Measurements from ENCODE around the gene ARMC9. TPM values are rescaled to one million over a fixed set of nuclear protein-coding genes. Genes with fewer than 3 reads are reported as not detected.

Gene ARMC9
- total and polyA plus RNA-seq, 2 experiments from 2014 or later = 15.1 to 17.3 TPM

DNA sequence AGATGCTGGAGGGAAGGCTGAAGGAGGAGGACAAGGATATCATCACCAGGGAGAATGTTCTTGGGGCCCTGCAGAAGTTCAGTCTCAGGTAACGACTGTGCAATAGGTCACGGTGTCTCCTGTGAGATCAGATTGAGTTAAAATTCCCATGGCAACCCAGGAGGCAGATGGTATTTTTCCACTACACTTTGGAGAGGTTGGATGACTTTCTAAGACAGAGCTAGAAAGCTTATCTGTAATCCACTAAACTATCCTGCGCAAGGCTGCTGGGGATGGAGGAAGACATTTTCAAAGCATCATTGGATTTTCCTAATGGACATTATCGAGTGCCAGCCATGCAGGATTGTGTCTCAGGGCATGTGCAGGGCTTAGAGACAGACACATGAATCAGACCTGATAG lies 74.6 kb downstream of the ARMC9 start:
- H3K4me2 ChIP-seq (ENCODE audit: unreplicated experiment) = no peak overlapping the region
- H2AFZ ChIP-seq = no peak overlapping the region
- H3K79me2 ChIP-seq (ENCODE audit: insufficient read depth) = no peaks in the 10 kb centered on the region
- no peaks in the 10 kb centered on the region for H3K9me2 ChIP-seq (ENCODE audit: insufficient read depth)
- no peaks in the 10 kb centered on the region for H3K9me3 ChIP-seq (ENCODE audit: low read depth)
- no peaks in the 10 kb centered on the region for H4K20me1 ChIP-seq (ENCODE audit: insufficient read depth)
- H3K4me3 ChIP-seq = no peak overlapping the region
- H3K27ac ChIP-seq = no peak overlapping the region
- no peaks in the 10 kb centered on the region for H3K4me1 ChIP-seq (ENCODE audit: insufficient read depth)
- H3K36me3 ChIP-seq (ENCODE audit: low read depth) = peaks cover 21% of the 10 kb centered on the region; the same call in 1 of the 2 replicates
- in situ Hi-C loops (cut with MboI) = no loop called here
- H3F3A ChIP-seq (ENCODE audit: insufficient read depth) = 0 out of 2 replicates have a peak, but pooled peaks cover 3% of the 10 kb centered on the region
- no peaks in the 10 kb centered on the region for H3K27me3 ChIP-seq (replicated peaks; ENCODE audit: insufficient read depth)
- DNase-seq = no peak
- no peak overlapping the region for H3K9ac ChIP-seq
- WGBS, 2 experiments (ENCODE audit: low coverage in 1 of 2, low lambda C conversion rate in 2 of 2, missing lambda C conversion rate in 2 of 2) = 98 to 99% methylated on average over 4 of the region's 4 CpGs
- TF ChIP-seq EZH2 (IDR thresholded peaks at IDR 0.05; ENCODE audit: insufficient read depth, poor library complexity, severe bottlenecking) = no peak
- TF ChIP-seq EZH2phosphoT487 (IDR thresholded peaks at IDR 0.05; ENCODE audit: insufficient read depth, low read depth) = no peak

GRCh38 chr2:231276987-231277386 lies 78.6 kb downstream of the ARMC9 start:
- Histone ChIP-seq H3K36me3 (ENCODE audit: low read depth) (peaks cover 47% of the 10 kb centered on the region), H3K9me3 (ENCODE audit: low read depth) (no peaks in the 10 kb centered on the region), H3K4me1 (ENCODE audit: insufficient read depth) (no peaks in the 10 kb centered on the region), H4K20me1 (ENCODE audit: insufficient read depth) (no peaks in the 10 kb centered on the region), H3K79me2 (ENCODE audit: insufficient read depth) (no peaks in the 10 kb centered on the region), H3K27ac (no peak overlapping the region), H3K9me2 (ENCODE audit: insufficient read depth) (no peaks in the 10 kb centered on the region), H3K27me3 (replicated peaks; ENCODE audit: insufficient read depth) (no peaks in the 10 kb centered on the region), H2AFZ (no peak overlapping the region), H3K9ac (no peak overlapping the region), H3K4me3 (no peak overlapping the region), H3F3A (ENCODE audit: insufficient read depth) (0 out of 2 replicates have a peak, but pooled peaks cover 3% of the 10 kb centered on the region), H3K4me2 (ENCODE audit: unreplicated experiment) (no peak overlapping the region)
- in situ Hi-C loops (cut with MboI) = no loop called here
- DNase-seq = no peak
- no peak for TF ChIP-seq EZH2 (IDR thresholded peaks at IDR 0.05; ENCODE audit: insufficient read depth, poor library complexity, severe bottlenecking)
- no peak for TF ChIP-seq EZH2phosphoT487 (IDR thresholded peaks at IDR 0.05; ENCODE audit: insufficient read depth, low read depth)
- WGBS, 2 experiments (ENCODE audit: low coverage in 1 of 2, low lambda C conversion rate in 2 of 2, missing lambda C conversion rate in 2 of 2) = 96% methylated on average over 2 of the region's 2 CpGs

GRCh38 chr2:231277962-231278361 lies 79.5 kb downstream of the ARMC9 start:
- Histone ChIP-seq H3K36me3 (ENCODE audit: low read depth) (peaks cover 53% of the 10 kb centered on the region), H3K9me2 (ENCODE audit: insufficient read depth) (no peaks in the 10 kb centered on the region), H3K9ac (no peak overlapping the region), H3K79me2 (ENCODE audit: insufficient read depth) (no peaks in the 10 kb centered on the region), H3K4me2 (ENCODE audit: unreplicated experiment) (no peak overlapping the region), H3K9me3 (ENCODE audit: low read depth) (no peaks in the 10 kb centered on the region), H4K20me1 (ENCODE audit: insufficient read depth) (no peaks in the 10 kb centered on the region), H3K4me3 (no peak overlapping the region), H3K4me1 (ENCODE audit: insufficient read depth) (no peaks in the 10 kb centered on the region), H3K27ac (no peak overlapping the region), H3F3A (ENCODE audit: insufficient read depth) (0 out of 2 replicates have a peak, but pooled peaks cover 3% of the 10 kb centered on the region), H3K27me3 (replicated peaks; ENCODE audit: insufficient read depth) (no peaks in the 10 kb centered on the region), H2AFZ (no peak overlapping the region)
- 92 to 93% methylated on average over 8 of the region's 8 CpGs for WGBS, 2 experiments (ENCODE audit: low coverage in 1 of 2, low lambda C conversion rate in 2 of 2, missing lambda C conversion rate in 2 of 2)
- in situ Hi-C loops (cut with MboI) = no loop called here
- TF ChIP-seq EZH2phosphoT487 (IDR thresholded peaks at IDR 0.05; ENCODE audit: insufficient read depth, low read depth) = no peak
- no peak for TF ChIP-seq EZH2 (IDR thresholded peaks at IDR 0.05; ENCODE audit: insufficient read depth, poor library complexity, severe bottlenecking)
- DNase-seq = no peak

DNA sequence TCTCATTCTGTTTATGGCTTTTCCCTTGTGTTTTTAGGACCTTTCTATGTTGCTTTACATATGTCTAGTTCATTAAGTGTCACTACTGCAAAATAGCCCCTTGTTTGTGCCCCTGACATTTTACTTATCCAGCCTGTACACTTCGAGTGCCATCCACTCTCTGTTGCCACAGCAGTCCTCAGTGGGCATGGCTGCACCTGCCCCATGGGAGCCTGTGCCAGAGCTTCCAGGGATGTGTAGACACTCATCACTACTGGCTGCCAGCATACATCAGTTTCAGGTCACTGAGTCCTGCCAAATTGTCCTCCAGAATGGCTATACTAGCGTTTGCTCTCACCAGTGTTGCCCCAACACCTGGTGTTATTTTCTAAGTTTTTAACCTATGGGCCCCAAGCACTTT lies 80.4 kb downstream of the ARMC9 start:
- Histone ChIP-seq H3K79me2 (ENCODE audit: insufficient read depth) (no peaks in the 10 kb centered on the region), H3K27me3 (replicated peaks; ENCODE audit: insufficient read depth) (no peaks in the 10 kb centered on the region), H3F3A (ENCODE audit: insufficient read depth) (0 out of 2 replicates have a peak, but pooled peaks cover 3% of the 10 kb centered on the region), H3K36me3 (ENCODE audit: low read depth) (peaks cover 54% of the 10 kb centered on the region), H3K4me2 (ENCODE audit: unreplicated experiment) (no peak overlapping the region), H3K27ac (no peak overlapping the region), H3K4me1 (ENCODE audit: insufficient read depth) (no peaks in the 10 kb centered on the region), H3K4me3 (no peak overlapping the region), H4K20me1 (ENCODE audit: insufficient read depth) (no peaks in the 10 kb centered on the region), H3K9ac (no peak overlapping the region), H3K9me3 (ENCODE audit: low read depth) (no peaks in the 10 kb centered on the region), H3K9me2 (ENCODE audit: insufficient read depth) (no peaks in the 10 kb centered on the region), H2AFZ (no peak overlapping the region)
- TF ChIP-seq EZH2 (IDR thresholded peaks at IDR 0.05; ENCODE audit: insufficient read depth, poor library complexity, severe bottlenecking) = no peak
- TF ChIP-seq EZH2phosphoT487 (IDR thresholded peaks at IDR 0.05; ENCODE audit: insufficient read depth, low read depth) = no peak
- 90 to 97% methylated on average over 2 of the region's 2 CpGs for WGBS, 2 experiments (ENCODE audit: low coverage in 1 of 2, low lambda C conversion rate in 2 of 2, missing lambda C conversion rate in 2 of 2)
- in situ Hi-C loops (cut with MboI) = no loop called here
- no peak for DNase-seq

DNA sequence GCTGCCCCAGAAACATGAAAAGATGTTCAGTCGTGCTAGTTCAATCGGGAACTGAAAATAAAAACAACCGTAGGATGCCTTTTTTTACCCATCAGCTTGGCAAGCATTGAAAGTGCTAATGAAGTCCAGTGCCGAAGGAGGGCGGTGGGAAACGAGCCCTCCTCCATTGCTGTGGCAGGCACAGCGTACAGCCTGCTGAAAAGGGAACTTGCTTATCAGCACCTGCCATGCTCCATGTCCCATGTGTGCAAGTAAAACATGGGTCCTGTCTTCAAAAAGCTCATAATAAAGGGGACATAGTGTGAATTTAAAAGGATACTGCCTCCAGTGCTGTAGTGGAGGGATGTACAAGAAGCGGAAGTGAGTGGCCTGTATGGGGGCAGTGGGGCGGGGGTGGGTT lies 82.4 kb downstream of the ARMC9 start:
- WGBS, 2 experiments (ENCODE audit: low coverage in 1 of 2, low lambda C conversion rate in 2 of 2, missing lambda C conversion rate in 2 of 2) = 96 to 99% methylated on average over 9 of the region's 9 CpGs
- H3K9me3 ChIP-seq (ENCODE audit: low read depth) = no peaks in the 10 kb centered on the region
- no peak for DNase-seq
- H3K79me2 ChIP-seq (ENCODE audit: insufficient read depth) = no peaks in the 10 kb centered on the region
- peaks cover 46% of the 10 kb centered on the region for H3K36me3 ChIP-seq (ENCODE audit: low read depth)
- H2AFZ ChIP-seq = no peak overlapping the region
- TF ChIP-seq EZH2 (IDR thresholded peaks at IDR 0.05; ENCODE audit: insufficient read depth, poor library complexity, severe bottlenecking) (no peak), EZH2phosphoT487 (IDR thresholded peaks at IDR 0.05; ENCODE audit: insufficient read depth, low read depth) (no peak)
- H3K4me2 ChIP-seq (ENCODE audit: unreplicated experiment) = no peak overlapping the region
- no peaks in the 10 kb centered on the region for H4K20me1 ChIP-seq (ENCODE audit: insufficient read depth)
- H3K9me2 ChIP-seq (ENCODE audit: insufficient read depth) = no peaks in the 10 kb centered on the region
- no peaks in the 10 kb centered on the region for H3F3A ChIP-seq (ENCODE audit: insufficient read depth)
- no peak overlapping the region for H3K9ac ChIP-seq
- H3K4me3 ChIP-seq = no peak overlapping the region
- no peaks in the 10 kb centered on the region for H3K4me1 ChIP-seq (ENCODE audit: insufficient read depth)
- in situ Hi-C loops (cut with MboI) = no loop called here
- H3K27ac ChIP-seq = no peak overlapping the region
- H3K27me3 ChIP-seq (replicated peaks; ENCODE audit: insufficient read depth) = no peaks in the 10 kb centered on the region
